ENCODE measurements around the gene MCM3.

DNA sequence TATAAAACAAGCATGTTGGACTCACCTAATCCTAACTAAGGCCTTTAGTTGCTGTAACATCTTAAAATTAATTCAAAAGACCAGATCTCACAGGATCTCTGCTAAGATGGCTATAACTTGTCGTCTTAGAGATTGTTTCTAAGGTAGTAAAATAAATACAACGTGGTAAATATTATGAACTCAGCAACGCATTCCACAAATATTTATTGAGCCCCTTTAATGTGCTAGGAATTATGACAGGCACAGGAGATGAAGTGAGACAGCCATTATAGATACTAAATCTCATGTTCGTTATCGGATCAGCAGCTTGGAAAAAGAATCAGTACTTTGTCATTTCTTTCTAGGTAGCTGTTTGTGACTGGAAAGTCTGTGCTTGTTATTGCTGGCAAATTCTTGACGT lies 20.9 kb upstream of the MCM3 start:
- TF ChIP-seq, protein P1, sequence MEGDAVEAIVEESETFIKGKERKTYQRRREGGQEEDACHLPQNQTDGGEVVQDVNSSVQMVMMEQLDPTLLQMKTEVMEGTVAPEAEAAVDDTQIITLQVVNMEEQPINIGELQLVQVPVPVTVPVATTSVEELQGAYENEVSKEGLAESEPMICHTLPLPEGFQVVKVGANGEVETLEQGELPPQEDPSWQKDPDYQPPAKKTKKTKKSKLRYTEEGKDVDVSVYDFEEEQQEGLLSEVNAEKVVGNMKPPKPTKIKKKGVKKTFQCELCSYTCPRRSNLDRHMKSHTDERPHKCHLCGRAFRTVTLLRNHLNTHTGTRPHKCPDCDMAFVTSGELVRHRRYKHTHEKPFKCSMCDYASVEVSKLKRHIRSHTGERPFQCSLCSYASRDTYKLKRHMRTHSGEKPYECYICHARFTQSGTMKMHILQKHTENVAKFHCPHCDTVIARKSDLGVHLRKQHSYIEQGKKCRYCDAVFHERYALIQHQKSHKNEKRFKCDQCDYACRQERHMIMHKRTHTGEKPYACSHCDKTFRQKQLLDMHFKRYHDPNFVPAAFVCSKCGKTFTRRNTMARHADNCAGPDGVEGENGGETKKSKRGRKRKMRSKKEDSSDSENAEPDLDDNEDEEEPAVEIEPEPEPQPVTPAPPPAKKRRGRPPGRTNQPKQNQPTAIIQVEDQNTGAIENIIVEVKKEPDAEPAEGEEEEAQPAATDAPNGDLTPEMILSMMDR (IDR thresholded peaks at IDR 0.05; ENCODE audit: low read depth, low read length, missing input control) = no peak
- TF ChIP-seq RAD21 (IDR thresholded peaks at IDR 0.05) = no peak
- TF ChIP-seq, protein P2, sequence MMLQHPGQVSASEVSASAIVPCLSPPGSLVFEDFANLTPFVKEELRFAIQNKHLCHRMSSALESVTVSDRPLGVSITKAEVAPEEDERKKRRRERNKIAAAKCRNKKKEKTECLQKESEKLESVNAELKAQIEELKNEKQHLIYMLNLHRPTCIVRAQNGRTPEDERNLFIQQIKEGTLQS (IDR thresholded peaks at IDR 0.05) = no peak
- TF ChIP-seq YY1 (IDR thresholded peaks at IDR 0.05) = no peak
- TF ChIP-seq, protein P3, sequence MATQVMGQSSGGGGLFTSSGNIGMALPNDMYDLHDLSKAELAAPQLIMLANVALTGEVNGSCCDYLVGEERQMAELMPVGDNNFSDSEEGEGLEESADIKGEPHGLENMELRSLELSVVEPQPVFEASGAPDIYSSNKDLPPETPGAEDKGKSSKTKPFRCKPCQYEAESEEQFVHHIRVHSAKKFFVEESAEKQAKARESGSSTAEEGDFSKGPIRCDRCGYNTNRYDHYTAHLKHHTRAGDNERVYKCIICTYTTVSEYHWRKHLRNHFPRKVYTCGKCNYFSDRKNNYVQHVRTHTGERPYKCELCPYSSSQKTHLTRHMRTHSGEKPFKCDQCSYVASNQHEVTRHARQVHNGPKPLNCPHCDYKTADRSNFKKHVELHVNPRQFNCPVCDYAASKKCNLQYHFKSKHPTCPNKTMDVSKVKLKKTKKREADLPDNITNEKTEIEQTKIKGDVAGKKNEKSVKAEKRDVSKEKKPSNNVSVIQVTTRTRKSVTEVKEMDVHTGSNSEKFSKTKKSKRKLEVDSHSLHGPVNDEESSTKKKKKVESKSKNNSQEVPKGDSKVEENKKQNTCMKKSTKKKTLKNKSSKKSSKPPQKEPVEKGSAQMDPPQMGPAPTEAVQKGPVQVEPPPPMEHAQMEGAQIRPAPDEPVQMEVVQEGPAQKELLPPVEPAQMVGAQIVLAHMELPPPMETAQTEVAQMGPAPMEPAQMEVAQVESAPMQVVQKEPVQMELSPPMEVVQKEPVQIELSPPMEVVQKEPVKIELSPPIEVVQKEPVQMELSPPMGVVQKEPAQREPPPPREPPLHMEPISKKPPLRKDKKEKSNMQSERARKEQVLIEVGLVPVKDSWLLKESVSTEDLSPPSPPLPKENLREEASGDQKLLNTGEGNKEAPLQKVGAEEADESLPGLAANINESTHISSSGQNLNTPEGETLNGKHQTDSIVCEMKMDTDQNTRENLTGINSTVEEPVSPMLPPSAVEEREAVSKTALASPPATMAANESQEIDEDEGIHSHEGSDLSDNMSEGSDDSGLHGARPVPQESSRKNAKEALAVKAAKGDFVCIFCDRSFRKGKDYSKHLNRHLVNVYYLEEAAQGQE (IDR thresholded peaks at IDR 0.05) = no peak
- TF ChIP-seq, protein P4, sequence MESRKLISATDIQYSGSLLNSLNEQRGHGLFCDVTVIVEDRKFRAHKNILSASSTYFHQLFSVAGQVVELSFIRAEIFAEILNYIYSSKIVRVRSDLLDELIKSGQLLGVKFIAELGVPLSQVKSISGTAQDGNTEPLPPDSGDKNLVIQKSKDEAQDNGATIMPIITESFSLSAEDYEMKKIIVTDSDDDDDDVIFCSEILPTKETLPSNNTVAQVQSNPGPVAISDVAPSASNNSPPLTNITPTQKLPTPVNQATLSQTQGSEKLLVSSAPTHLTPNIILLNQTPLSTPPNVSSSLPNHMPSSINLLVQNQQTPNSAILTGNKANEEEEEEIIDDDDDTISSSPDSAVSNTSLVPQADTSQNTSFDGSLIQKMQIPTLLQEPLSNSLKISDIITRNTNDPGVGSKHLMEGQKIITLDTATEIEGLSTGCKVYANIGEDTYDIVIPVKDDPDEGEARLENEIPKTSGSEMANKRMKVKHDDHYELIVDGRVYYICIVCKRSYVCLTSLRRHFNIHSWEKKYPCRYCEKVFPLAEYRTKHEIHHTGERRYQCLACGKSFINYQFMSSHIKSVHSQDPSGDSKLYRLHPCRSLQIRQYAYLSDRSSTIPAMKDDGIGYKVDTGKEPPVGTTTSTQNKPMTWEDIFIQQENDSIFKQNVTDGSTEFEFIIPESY (IDR thresholded peaks at IDR 0.05) = no peak
- no peak for TF ChIP-seq EGR1 (IDR thresholded peaks at IDR 0.05; ENCODE audit: low read depth in 2 of 2)
- TF ChIP-seq TAF1 (conservative IDR thresholded peaks at IDR 0.05) = no peak
- no peak for TF ChIP-seq JUND (IDR thresholded peaks at IDR 0.05)
- TF ChIP-seq FOXA2 (IDR thresholded peaks at IDR 0.05) = no peak
- TF ChIP-seq, protein P5, sequence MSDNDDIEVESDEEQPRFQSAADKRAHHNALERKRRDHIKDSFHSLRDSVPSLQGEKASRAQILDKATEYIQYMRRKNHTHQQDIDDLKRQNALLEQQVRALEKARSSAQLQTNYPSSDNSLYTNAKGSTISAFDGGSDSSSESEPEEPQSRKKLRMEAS (IDR thresholded peaks at IDR 0.05) = no peak

Data from liver (tissue), 3 donors.